Measurements from ENCODE around the gene PCDH15. TPM values are rescaled to one million over a fixed set of nuclear protein-coding genes. Genes with fewer than 3 reads are reported as not detected.

PCDH15 gene
- total RNA-seq, 1 donor from 2014 or later, result 9.2 TPM

DNA sequence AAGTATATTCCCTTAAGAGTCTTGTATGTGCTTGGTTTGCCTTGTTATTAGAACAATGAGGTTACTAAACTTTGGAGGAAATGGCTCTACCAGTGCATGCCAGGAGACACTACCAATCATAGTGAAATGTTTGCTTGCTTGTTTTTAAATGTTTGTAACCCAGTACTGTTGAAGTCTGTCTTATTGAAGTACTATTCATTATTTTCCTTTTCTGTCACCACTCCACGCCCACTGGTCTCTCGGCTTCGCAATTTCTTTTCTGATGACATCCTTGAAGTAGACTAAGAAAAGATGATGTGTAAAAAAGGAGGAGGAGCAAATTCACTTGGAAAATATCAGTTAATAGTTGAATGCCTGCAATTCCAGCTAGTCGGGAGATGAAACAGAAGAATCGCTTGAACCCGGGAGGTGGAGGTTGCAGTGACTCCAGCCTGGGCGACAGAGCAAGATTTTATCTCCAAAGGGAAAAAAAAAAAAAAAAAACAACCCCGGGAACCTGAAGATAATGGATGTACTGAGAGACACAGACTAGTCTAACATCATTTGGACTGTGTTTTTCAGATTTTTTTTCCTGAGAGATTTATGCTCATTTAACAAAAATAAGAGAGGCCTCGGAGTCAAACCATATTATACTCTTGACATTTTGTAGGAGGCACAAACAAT lies 959.4 kb downstream of the PCDH15 start:
- DNase-seq, result no peak

DNA sequence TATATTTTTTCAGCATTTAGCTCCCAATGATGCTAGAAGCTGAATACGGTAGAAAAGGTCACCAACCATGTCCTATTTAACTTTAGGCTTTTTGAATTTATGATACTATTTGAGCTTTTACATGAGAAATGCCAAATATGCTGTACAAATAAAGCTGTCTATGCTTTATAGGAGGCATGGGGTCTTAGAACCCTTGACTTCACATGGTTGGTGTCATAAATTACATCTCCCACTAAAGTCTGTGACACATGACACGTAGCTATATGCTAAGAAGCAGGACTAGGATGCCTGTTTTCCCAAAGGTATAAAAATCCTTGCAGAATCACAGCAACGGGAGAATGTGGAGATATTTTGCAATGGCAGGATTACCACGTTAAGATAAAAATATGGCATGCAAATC lies 960.4 kb downstream of the PCDH15 start:
- no peak for DNase-seq

DNA sequence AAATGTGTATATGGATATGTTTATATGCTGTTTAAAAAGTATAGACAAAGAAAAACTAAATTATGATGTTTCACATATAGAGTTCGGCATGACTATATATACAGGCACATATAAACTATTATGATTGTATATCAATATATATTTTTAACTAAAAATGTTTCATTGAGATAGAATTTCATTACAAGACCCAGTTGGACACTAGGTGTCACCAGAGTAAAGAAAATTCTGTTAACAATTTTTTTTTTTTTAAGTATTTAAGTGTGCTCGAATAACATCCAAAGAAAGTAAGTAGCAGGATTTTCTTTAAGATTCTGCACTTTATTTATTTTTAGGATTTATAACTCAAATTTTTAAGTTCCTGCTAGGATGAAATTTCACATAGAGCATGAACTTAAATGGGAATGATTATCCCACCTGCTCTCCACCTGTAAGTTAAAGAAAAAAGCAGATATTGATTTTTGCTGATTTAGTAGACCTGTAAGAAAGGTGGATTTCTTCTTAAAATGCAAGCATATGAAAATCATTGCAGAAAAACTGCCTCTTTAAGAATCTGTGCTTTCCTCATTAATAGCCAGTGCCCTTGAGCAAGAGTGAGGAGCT lies 961.5 kb downstream of the PCDH15 start:
- DNase-seq, result no peak

DNA sequence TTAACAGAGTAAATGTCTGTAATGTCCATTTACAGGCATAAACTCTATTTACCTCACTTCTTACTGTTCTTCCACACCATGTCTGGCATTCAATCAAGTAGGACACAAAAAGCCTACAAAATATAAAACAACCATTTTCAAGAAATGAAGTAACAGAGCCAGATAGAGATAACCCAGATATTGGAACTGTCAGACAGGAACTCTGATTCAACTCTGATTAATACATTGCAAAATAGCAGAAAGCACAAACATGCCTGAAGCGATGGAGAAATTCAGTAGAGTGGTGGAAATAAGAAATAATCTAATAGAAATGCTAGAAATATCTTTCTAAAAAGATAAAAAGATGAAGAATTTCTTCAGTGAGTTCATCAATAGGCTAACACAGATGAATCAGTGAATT lies 964.4 kb downstream of the PCDH15 start:
- DNase-seq, result no peak

DNA sequence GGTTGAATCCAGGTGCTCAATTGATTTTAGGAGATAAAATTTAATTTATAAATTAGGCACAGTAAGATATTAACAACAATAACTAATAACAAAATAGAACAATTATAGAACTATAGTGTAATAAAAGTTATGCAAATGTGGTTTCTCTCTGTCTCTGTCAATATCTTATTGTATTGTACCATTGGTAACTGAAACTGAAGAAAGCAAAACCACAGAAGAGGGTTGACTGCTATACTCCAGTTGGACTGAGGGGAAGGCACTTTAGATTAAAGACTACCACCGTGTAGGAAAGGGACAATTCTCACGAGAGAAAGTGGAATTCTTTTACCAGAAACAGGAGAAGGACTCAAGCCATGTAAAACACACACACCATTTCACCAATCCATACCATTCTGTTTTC lies 967.1 kb downstream of the PCDH15 start:
- no peak for DNase-seq

DNA sequence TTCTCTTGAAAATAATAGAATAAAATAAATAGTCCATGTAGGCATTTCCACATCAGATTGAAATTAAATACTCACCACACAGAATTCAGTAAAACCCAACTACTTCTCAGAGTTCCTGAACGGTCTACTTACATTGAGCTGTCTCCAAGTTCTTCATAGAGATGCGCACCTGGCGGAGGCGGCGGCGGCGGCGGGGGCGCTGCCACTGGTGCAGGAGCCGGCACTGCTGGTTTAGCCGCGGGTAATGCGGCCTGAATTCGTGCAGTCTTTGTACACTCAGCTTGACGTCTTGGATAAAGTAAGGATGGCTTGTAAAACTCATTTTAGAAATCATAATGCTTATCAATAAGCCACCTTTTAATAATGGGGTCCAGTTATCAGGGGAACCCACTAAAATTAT lies 973.8 kb downstream of the PCDH15 start:
- no peak for DNase-seq

DNA sequence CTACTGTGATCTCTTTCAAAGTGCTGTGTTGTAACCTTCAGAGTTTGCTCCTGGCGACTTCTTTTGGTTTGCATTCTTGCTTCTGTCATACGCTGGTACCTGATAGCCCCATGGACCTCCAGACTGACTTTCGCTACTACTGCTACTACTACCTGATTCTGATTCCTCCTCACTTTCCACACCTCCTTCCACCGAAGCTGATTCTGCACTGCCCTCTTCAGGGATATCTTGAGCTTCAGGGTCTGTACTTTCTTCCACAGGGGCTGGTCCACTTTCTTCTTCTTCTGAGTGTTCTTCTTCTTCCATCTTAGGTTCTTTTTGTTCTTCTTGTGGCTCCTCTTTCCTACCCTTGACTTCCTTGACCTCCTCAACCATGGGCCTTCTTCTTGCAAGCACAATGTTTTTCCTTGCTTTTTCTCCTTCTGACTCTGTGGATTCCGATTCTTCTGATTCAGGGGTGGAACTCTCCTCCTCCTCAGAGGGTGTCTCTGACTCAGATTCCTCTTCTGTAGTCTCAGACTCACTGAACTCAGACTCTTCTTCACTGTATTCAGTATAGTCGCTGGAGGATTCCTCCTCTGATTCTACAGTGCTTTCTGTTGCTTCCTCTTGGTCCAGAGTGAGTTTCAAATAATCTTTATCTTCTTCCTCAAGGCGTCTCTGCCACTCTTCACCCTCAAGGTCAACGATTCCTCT lies 992.2 kb downstream of the PCDH15 start:
- DNase-seq, result no peak

DNA sequence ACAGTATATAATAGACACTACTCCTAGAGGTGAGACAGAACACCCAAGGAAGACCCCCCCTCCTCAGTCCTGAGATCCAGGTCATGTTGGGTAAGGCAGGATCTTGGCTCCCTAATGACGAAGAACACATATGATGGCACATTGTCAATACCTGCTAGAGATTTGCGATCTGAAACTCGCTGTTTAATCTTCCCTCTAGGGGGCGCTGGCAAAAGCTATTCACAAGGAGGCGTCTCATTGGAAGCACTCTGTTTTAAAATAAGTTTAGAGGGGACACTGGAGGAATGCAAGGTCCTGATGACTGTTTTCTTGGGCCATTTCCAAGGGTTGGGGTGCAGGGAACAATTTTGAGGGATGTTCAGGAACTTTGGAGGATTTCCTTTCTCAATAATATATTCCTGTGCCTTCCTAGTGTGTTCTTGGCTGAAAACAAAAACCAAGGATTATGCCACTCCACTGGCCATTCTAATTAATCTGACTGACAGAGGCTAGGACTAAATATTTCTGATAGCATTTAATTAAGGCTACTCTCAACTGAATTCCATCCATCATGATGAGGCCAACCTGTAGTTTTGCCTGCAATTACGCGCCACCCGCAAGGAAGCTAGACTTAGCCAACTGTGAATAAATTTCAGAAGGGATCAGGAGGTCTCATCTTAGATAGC lies 1014.7 kb downstream of the PCDH15 start:
- no peak for DNase-seq

DNA sequence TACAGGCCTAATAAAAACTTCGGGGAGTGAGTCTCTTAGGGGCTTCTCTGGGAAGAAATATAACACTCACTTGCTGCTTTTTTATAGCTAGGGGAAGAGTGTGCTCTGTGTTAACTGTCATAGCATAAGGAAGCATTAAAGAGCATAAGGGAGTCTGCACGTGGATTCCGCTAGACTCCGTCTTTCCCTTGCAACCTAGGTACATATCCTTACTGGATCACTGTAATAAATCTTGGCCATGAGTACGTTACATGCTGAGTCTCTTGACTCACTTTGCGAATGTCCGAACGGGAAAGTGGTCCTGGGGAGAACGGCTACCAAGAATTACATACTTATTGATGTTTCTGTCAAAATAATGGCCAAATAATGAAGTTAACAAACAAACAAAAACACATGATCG lies 1029.3 kb downstream of the PCDH15 start:
- no peak for DNase-seq

DNA sequence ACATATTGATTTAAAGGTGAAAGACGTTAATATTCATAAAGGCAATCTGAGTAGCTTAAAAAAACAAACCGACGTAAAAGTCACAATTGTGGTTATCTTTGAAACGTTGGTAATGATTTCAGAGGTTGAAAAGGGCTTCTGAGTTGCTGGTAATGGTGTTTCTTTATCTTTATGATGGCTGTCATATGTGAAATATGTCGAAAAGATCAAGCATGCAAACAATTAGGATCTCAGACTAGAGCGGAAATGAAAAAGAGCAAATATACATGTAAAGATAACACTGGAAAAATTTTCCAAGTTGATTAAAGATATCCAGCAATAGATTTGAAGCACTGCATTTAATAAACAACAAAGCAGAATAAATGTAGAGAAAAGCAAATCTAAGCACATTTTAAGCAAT lies 1030.1 kb downstream of the PCDH15 start:
- no peak for DNase-seq

DNA sequence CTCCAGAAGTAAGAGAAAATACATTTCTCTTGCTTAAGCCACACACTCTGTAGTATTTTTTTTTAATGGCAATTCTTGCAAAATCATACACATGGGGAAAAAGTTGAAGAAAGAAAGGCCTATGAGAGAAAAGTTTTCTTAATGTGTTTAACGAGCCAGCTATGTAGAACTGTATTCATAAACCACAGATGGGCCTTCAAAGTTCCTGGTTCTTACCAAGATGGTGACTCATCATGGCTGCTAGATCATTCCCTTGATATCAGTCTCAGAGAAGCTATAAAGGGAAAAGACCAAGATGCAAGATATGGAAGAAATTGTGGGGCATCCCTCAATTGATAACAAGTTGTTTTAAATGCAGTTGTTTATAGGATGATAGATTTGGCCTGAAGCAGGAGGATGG lies 1035.7 kb downstream of the PCDH15 start:
- no peak for DNase-seq

DNA sequence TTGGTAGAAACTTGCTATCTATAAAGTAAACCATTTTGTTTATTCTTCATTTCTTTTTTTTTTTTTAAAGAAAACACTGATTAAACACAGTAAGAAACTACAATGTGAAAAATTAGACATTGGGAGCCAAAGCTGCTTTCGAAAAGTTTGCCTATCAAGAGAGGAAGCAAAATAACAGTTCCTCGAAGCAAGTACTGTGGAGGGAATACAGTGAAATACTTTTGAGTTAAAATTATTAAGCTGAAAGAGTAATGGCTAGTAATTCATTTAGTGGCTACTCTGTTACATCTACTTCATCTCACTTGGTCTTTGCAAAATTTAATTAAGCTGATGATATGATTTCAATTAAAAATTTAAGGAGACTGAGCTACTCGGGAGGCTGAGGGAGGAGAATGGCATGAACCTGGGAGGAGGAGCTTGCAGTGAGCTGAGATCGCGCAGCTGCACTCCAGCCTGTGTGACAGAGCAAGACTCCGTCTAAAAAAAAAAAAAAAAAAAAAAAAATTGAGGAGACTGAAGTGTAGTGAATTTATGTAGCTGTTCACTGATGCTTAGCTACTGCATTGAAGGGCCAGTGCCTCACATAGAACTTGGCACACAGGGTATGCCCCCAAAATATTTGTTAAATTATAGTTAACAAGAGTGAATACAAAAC lies 1046.3 kb downstream of the PCDH15 start:
- DNase-seq, result no peak

Small RNA genes within 50 kb of the gene (small RNA-seq; reads per million reads assigned to genes)
- gene AL365496.1, result not detected
- not detected for gene MIR548F1
- not detected for gene RNU6-687P
